ENCODE measurements around the gene ARID5B.

- TF ChIP-seq FOS (IDR thresholded peaks at IDR 0.05; ENCODE audit: borderline replicate concordance, insufficient read depth, low read length) (no peak), CTCF (IDR thresholded peaks at IDR 0.05; ENCODE audit: extremely low read depth in 1 of 2, insufficient read depth in 1 of 2, low read depth in 1 of 2, low read length in 2 of 2) (no peak), POLR2A (IDR thresholded peaks at IDR 0.05; ENCODE audit: low read depth, low read length) (no peak), JUN (IDR thresholded peaks at IDR 0.05; ENCODE audit: borderline replicate concordance, insufficient read depth, insufficient read length, low read depth) (no peak), POLR2AphosphoS5 (IDR thresholded peaks at IDR 0.05; ENCODE audit: insufficient read depth, low read depth, low read length) (no peak), GATA2 (IDR thresholded peaks at IDR 0.05; ENCODE audit: insufficient read depth, insufficient read length, low read depth, low read length) (no peak)
These were observed 194.9 kb downstream of the ARID5B start for GRCh38 chr10:62096256-62096933.

All from endothelial cell of umbilical vein (primary cell).